Measurements from ENCODE around the gene E2F4. TPM values are rescaled to one million over a fixed set of nuclear protein-coding genes. Genes with fewer than 3 reads are reported as not detected.

Gene E2F4
- total RNA-seq, 1 donor from 2014 or later, result 43.4 TPM

DNA sequence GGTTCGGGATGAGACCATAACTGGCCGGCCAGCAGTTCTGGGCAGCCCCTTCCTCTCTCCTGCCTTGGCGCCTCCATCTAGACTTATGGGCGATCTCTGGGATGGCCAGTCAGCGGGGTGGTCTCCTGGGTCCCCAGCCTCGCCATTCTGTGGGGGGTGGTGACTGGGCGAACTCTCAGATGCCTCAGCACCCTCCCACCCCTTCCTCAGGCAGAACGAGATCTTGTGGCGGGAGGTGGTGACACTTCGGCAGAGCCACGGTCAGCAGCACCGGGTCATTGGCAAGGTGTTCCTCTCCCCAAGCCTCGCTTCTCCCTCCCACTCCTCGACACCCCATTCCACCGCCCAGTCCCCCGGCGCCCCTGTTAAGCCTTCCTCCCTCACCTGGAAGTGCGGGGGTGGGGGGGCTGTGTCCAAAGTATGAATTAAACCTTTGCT is 25.8 kb upstream of the E2F4 start:
- no peaks in the 10 kb centered on the region for H3K9me3 Mint-ChIP-seq (ENCODE audit: unreplicated experiment)
- H3K4me1 Mint-ChIP-seq (ENCODE audit: unreplicated experiment), result peaks cover 41% of the 10 kb centered on the region
- DNase-seq (ENCODE audit: extremely low spot score, unreplicated experiment), result no peak
- no peak overlapping the region for H3K4me3 Mint-ChIP-seq (ENCODE audit: unreplicated experiment)
- H3K27me3 Mint-ChIP-seq (ENCODE audit: unreplicated experiment), result peaks cover 26% of the 10 kb centered on the region
- TF ChIP-seq, protein P1, sequence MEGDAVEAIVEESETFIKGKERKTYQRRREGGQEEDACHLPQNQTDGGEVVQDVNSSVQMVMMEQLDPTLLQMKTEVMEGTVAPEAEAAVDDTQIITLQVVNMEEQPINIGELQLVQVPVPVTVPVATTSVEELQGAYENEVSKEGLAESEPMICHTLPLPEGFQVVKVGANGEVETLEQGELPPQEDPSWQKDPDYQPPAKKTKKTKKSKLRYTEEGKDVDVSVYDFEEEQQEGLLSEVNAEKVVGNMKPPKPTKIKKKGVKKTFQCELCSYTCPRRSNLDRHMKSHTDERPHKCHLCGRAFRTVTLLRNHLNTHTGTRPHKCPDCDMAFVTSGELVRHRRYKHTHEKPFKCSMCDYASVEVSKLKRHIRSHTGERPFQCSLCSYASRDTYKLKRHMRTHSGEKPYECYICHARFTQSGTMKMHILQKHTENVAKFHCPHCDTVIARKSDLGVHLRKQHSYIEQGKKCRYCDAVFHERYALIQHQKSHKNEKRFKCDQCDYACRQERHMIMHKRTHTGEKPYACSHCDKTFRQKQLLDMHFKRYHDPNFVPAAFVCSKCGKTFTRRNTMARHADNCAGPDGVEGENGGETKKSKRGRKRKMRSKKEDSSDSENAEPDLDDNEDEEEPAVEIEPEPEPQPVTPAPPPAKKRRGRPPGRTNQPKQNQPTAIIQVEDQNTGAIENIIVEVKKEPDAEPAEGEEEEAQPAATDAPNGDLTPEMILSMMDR (IDR thresholded peaks at IDR 0.05), result no peak
- no peaks in the 10 kb centered on the region for H3K36me3 Mint-ChIP-seq (ENCODE audit: unreplicated experiment)
- H3K27ac Mint-ChIP-seq (ENCODE audit: unreplicated experiment), result no peak overlapping the region

DNA sequence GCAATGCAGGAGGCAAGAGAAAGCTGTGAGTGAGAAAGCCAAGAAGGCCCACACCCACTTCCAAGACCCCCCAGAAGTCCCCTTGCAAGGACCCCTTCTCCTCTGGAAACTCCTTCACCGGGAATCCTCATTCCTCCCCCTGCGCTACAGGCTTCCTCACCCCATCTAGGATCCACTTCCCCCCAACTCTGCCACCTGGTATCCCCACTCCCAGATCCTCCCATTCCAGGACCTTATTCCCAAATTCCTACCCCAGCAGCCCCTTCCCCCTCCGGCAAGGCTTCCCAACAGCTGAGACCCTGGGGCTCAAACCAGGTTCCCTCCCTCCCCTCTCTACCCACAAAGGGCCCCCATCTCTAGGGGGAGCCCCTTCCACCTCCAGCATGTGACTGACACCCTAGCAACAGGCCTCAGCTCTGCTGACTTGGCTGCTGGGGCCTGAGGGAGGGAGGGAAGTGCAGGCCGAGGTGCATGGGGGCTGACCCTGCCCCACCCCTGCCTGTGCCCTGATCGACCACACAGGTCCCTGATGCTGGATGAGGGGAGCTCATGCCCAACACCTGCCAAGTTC is 25.3 kb upstream of the E2F4 start:
- Mint-ChIP-seq H3K9me3 (ENCODE audit: unreplicated experiment) (no peaks in the 10 kb centered on the region), H3K4me1 (ENCODE audit: unreplicated experiment) (peaks cover 43% of the 10 kb centered on the region), H3K4me3 (ENCODE audit: unreplicated experiment) (no peak overlapping the region), H3K36me3 (ENCODE audit: unreplicated experiment) (no peaks in the 10 kb centered on the region), H3K27me3 (ENCODE audit: unreplicated experiment) (peaks cover 26% of the 10 kb centered on the region), H3K27ac (ENCODE audit: unreplicated experiment) (no peak overlapping the region)
- DNase-seq (ENCODE audit: extremely low spot score, unreplicated experiment), result no peak
- TF ChIP-seq, protein P1 (IDR thresholded peaks at IDR 0.05), result no peak

DNA sequence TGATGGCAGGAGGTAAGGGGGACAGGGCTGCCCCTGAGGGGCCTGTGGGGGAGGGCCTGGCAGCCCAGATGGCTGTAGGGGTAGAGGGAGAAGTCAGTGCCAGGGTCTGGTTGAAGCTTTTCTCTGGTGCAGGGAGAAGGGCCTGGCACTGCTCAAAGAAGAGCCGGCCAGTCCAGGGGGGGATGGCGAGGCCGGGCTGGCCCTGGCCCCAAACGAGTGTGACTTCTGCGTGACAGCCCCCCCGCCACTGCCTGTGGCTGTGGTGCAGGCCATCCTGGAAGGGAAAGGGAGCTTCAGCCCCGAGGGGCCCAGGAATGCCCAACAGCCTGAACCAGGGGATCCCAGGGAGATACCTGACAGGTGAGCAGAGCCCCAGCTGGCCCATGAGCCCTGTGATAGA is 24.4 kb upstream of the E2F4 start:
- no peak overlapping the region for H3K4me3 Mint-ChIP-seq (ENCODE audit: unreplicated experiment)
- no peak for DNase-seq (ENCODE audit: extremely low spot score, unreplicated experiment)
- no peaks in the 10 kb centered on the region for H3K36me3 Mint-ChIP-seq (ENCODE audit: unreplicated experiment)
- peaks cover 39% of the 10 kb centered on the region for H3K4me1 Mint-ChIP-seq (ENCODE audit: unreplicated experiment)
- H3K27ac Mint-ChIP-seq (ENCODE audit: unreplicated experiment), result no peak overlapping the region
- no peaks in the 10 kb centered on the region for H3K9me3 Mint-ChIP-seq (ENCODE audit: unreplicated experiment)
- TF ChIP-seq, protein P1 (IDR thresholded peaks at IDR 0.05), result no peak
- H3K27me3 Mint-ChIP-seq (ENCODE audit: unreplicated experiment), result peaks cover 22% of the 10 kb centered on the region

DNA sequence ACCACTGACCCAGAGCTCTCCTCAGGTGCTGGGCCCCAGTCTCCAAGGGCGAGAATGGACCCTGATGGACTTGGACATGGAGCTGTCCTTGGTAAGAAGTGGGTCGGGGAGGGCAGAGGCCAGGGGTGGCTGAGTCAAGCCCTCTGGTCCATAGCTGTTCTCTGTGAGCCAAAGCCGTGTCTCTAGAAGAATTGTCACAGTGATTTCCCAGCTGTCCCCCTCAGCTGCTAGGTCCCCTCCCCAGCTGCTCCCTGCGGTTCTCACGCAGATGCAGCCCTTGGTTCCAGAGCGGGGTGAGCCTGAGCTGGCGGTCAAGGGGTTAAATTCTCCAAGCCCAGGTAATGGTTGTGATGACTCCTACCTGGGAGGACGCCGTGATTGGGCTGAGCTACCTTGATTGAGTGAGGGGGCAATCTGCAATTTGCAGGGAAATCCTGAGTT is 22.9 kb upstream of the E2F4 start:
- TF ChIP-seq, protein P1 (IDR thresholded peaks at IDR 0.05), result no peak
- Mint-ChIP-seq H3K36me3 (ENCODE audit: unreplicated experiment) (no peaks in the 10 kb centered on the region), H3K4me3 (ENCODE audit: unreplicated experiment) (no peak overlapping the region), H3K27ac (ENCODE audit: unreplicated experiment) (no peak overlapping the region), H3K9me3 (ENCODE audit: unreplicated experiment) (no peaks in the 10 kb centered on the region), H3K4me1 (ENCODE audit: unreplicated experiment) (peaks cover 47% of the 10 kb centered on the region), H3K27me3 (ENCODE audit: unreplicated experiment) (peaks cover 20% of the 10 kb centered on the region)
- DNase-seq (ENCODE audit: extremely low spot score, unreplicated experiment), result no peak

DNA sequence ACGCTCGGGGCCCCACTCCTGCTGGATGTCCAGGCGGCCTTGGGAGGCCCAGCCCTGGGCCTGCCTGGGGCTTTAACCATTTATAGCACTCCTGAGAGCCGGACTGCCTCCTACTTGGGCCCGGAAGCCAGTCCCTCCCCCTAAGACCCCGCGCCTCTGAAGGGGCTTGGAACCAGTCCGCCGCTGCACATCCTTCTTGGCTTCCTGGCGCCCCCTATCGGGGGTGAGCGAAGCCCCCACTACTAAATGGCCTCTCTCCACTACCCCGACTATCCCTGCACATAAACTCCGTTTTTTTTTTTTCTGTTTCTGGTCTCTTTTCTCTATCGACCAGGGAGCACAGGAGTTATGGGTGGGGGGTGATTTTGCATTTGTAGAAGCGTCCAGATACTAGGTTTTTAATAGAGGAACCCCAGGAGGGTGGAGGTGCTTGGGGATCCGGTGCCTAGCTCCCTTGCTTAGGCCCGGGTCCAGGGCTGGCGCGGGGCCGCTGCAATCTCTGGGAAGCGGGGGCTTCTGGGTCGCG is 22.2 kb upstream of the E2F4 start:
- no peak for DNase-seq (ENCODE audit: extremely low spot score, unreplicated experiment)
- Mint-ChIP-seq H3K9me3 (ENCODE audit: unreplicated experiment) (no peaks in the 10 kb centered on the region), H3K27ac (ENCODE audit: unreplicated experiment) (peak overlapping the region; percentile 86), H3K36me3 (ENCODE audit: unreplicated experiment) (no peaks in the 10 kb centered on the region), H3K4me1 (ENCODE audit: unreplicated experiment) (peaks cover 43% of the 10 kb centered on the region), H3K4me3 (ENCODE audit: unreplicated experiment) (peak overlapping the region; percentile 77), H3K27me3 (ENCODE audit: unreplicated experiment) (peaks cover 16% of the 10 kb centered on the region)
- TF ChIP-seq, protein P1 (IDR thresholded peaks at IDR 0.05), result peak; percentile 70

Measured in osteocyte (in vitro differentiated cells).